Chondrocyte (in vitro differentiated cells): Measurements from ENCODE around the gene PRCP. TPM values are rescaled to one million over a fixed set of nuclear protein-coding genes. Genes with fewer than 3 reads are reported as not detected.

Source experiments
- DNase-seq: peaks from one replicate; pipeline ENCODE4 v3.0.0; 2021; ENCODE audit warnings: mixed read lengths, low spot score
- H3K27ac Mint-ChIP-seq: one replicate; pipeline ENCODE4 v1.8.0; 2021; ENCODE audit warnings: mild to moderate bottlenecking, moderate library complexity, mixed read lengths; ENCODE audit not compliant: unreplicated experiment
- H3K27me3 Mint-ChIP-seq: 2 replicates; pipeline ENCODE4 v1.8.0; 2021; ENCODE audit warnings: low read depth, mixed read lengths
- H3K36me3 Mint-ChIP-seq: 2 replicates; pipeline ENCODE4 v1.8.0; 2021; ENCODE audit warnings: low read depth, mixed read lengths
- H3K4me1 Mint-ChIP-seq: 2 replicates; pipeline ENCODE4 v1.8.0; 2021; ENCODE audit warnings: low read depth, mild to moderate bottlenecking, mixed read lengths
- H3K4me3 Mint-ChIP-seq: one replicate; pipeline ENCODE4 v1.8.0; 2021; ENCODE audit warnings: mild to moderate bottlenecking, moderate library complexity, mixed read lengths; ENCODE audit not compliant: unreplicated experiment
- H3K9me3 Mint-ChIP-seq: 2 replicates; pipeline ENCODE4 v1.8.0; 2021; ENCODE audit warnings: low read depth, mixed read lengths
- CTCF ChIP-seq: fragments of 200-600 bp; sonication (generic); IDR thresholded peaks from 2 replicates; pipeline ENCODE4 v1.5.0; 2021; ENCODE audit warnings: antibody characterized with exemption, mild to moderate bottlenecking, moderate library complexity
- total RNA-seq: library from RNA; stranded (reverse); gene quantifications from 3 replicates; pipeline ENCODE4 v1.2.1, GENCODE V29; 2021

PRCP gene
- total RNA-seq, 1 donor from 2014 or later = 58.9 TPM

GRCh38 chr11:82848829-82849228 is 51.4 kb downstream of the PRCP start:
- Mint-ChIP-seq H3K4me1 (peaks cover 13% of the 10 kb centered on the region), H3K9me3 (peaks cover 6% of the 10 kb centered on the region), H3K27me3 (no peaks in the 10 kb centered on the region), H3K27ac (no peak overlapping the region), H3K36me3 (peaks cover 6% of the 10 kb centered on the region), H3K4me3 (no peak overlapping the region)
- DNase-seq = no peak
- no peak for TF ChIP-seq CTCF

GRCh38 chr11:82845356-82846353 is 54.6 kb downstream of the PRCP start:
- Mint-ChIP-seq H3K36me3 (peaks cover 6% of the 10 kb centered on the region), H3K27ac (peak overlapping the region; percentile 60), H3K27me3 (no peaks in the 10 kb centered on the region), H3K9me3 (no peaks in the 10 kb centered on the region), H3K4me1 (peaks cover 7% of the 10 kb centered on the region), H3K4me3 (no peak overlapping the region)
- no peak for DNase-seq
- no peak for TF ChIP-seq CTCF

- TF ChIP-seq CTCF = no peak
- Mint-ChIP-seq H3K36me3 (peaks cover 7% of the 10 kb centered on the region), H3K9me3 (no peaks in the 10 kb centered on the region), H3K27ac (no peak overlapping the region), H3K4me3 (no peak overlapping the region), H3K4me1 (peaks cover 7% of the 10 kb centered on the region), H3K27me3 (no peaks in the 10 kb centered on the region)
- DNase-seq = no peak
These were observed 57.0 kb downstream of the PRCP start for GRCh38 chr11:82843057-82843795.

- Mint-ChIP-seq H3K4me1 (peaks cover 7% of the 10 kb centered on the region), H3K4me3 (no peak overlapping the region), H3K27ac (no peak overlapping the region), H3K27me3 (no peaks in the 10 kb centered on the region), H3K36me3 (peaks cover 12% of the 10 kb centered on the region), H3K9me3 (no peaks in the 10 kb centered on the region)
- no peak for DNase-seq
- TF ChIP-seq CTCF = no peak
These were observed 58.2 kb downstream of the PRCP start for GRCh38 chr11:82842019-82842418.

GRCh38 chr11:82837650-82838049 is 62.6 kb downstream of the PRCP start:
- no peaks in the 10 kb centered on the region for H3K9me3 Mint-ChIP-seq

More at GRCh38 chr11:82837650-82838049, 62.6 kb downstream of the PRCP start:
- Mint-ChIP-seq H3K36me3 (peaks cover 15% of the 10 kb centered on the region), H3K4me1 (no peaks in the 10 kb centered on the region), H3K27me3 (no peaks in the 10 kb centered on the region), H3K4me3 (no peak overlapping the region), H3K27ac (no peak overlapping the region)
- DNase-seq = no peak
- no peak for TF ChIP-seq CTCF
